GM21717 (cell line): Measurements from ENCODE around the gene PAWR.

Experiments used
- ATAC-seq: cut with Tn5 transposase; IDR thresholded peaks from one replicate; pipeline ENCODE4 v1.9.1; 2021; ENCODE audit warnings: mild to moderate bottlenecking, moderate library complexity; ENCODE audit not compliant: unreplicated experiment

Gene PAWR

DNA sequence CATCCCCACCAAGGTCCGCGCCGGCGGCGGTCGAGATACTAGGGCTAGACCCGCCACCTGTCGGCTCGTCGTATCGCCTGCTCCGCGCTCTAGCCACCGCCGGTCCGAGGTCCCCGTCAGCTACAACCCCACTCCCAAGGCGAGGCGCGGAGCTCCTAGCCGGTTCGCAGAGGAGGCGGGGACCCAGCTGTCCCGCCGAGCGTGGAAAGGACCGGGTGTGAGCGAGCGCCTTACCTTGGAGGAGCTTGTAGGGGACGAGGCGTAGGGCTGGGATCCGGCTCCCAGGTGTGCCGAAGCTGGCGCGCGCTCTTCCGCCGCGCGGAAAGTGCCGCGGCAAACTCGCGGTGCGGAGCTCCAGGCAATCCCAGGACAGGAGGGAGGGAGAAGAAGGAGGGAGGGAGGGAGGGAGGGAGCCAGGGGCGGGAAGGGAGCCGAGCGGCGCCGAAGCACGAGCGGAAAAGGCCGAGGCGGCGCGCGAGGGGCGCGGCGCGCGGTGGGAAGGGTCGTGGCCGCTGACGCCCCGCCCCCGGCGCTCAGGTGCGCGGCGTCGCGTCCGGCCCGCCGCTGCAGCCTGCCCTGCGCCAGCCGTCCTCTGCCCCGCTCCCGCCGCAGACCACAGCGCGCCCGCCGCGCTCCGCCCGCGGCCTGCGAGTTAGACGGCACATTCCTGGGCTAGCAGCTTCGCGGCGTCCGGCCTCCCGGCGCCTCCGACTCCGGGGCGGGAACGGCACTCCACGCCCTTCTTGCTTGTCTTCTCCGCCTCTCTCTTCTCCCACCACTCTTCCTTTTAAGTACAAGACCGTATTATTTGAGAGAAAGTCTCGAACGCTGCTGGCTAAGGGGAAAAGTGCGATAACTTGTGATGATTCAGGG, at the start of gene PAWR:
TSS of gene PAWR (minus strand) at position 327 of the 873 bp plus-strand sequence. CDS start 720 bp downstream, outside the sequence.
- ATAC-seq, result peak; percentile 56

DNA sequence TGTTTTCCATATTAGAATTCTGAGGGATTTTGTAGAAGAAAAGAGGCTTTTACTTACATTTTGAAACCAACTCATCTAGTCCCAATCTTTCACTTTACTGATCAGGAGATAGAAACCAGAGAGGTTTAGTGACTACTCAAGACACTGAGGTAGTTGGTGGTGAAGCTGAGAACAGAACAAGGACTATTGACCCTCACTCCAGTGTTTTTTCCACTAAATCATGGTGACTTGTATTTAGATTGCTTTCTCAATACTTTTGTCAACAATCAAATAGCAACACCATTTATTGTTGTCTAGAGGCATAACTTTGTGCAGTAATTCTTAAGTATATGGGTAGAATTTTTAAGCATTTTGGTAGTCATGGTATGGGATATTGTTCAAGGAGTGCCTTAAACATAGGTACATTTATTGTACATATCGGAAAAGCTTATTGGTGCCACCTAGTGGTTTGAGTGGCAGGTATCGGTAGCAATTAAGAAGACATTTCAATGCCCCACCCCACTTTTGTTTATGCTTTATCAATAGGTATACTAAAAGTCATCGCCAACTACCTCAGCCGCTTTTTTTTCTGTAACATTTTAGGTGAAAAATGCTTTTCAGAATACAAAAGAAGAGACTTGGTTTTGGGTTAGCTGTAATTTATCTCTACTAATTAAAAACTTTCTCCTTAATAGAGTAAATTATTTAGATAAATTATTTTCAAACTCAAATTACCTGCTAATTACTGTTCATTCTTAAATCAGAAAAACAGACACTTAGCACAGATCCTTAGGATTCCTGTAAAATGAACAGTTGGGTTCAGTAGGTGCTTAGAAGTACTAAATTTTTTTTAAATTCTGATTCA, 47.3 kb upstream of the PAWR start:
- peak; percentile 80 for ATAC-seq

DNA sequence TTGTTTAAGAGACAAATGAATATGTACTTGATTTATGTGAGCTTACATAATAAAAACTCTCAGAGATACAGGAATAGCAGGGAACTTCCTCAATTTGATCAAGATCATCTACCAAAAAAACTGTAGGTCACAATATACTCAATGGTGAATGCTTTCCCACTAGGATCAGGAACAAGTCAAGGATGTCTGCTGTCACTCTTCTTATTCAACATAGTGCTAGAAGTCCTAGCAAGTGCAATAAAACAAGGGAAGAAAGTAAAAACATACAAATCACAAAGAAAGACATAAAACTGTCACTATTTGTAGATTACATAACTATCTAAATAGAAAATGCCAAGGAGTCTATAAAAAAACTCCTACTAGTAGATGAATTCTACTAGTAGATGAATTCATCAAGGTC, 41.9 kb upstream of the PAWR start:
- ATAC-seq, result no peak

GRCh38 chr12:79725987-79726386, 35.2 kb upstream of the PAWR start:
- ATAC-seq, result no peak

DNA sequence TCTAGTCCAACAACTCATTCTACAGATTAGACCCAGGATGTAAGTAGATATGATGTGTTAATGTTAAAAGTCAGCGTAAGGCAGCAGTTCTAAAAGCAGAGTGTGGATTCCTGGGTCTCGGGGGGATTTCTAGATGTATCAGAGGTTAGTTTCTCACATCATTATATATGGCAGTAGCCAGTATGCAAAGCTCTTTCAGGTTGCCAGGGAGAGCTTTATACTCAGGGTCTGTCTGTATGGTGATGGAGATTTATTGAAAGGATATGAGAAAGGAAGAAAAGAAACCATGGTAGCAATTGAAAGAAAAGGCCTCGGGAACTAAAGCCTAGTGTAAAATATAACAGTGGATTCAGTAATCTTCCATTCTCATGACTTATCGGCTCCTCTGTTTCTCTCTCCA, 26.2 kb upstream of the PAWR start:
- no peak for ATAC-seq

DNA sequence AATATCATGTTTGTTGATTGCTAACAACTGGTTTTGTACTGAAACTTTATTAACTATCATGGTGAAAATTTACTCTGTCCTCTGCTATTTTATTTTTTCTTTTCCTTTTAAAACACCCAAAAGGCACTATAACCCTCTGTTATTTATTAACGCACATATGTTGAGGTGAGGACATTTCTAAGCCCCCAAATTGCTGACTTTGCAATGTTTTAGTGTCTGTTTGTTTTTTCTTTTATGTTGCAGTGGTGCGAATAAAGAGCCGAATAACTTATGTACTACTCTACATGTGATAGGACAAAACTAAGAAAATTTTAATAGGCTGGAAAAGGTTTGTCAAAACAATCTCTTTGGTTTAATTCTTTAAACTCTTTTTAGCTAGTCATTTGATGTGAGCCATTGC, 24.5 kb upstream of the PAWR start:
- no peak for ATAC-seq

- no peak for ATAC-seq
These were observed 20.1 kb upstream of the PAWR start for GRCh38 chr12:79710707-79711483.

DNA sequence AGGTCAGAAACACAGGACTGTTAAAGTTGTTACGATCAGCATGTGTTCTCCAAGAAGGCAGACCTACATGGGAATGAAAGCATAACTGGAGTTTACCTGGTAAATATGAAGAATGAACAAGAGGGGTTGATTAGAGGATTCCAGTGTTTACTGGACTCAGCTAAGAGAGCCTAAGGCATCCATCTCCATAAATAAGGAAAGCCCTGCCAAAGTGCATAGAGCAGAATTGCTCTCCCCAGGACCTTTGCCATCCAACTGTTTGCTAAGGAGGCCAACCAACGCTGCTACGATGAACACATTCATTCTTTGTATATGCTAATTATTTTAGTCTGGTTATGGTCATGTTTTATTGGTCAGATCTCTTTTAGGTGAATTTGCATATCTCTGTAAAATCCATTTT, 17.1 kb upstream of the PAWR start:
- no peak for ATAC-seq

- no peak for ATAC-seq
These were observed 15.9 kb upstream of the PAWR start for GRCh38 chr12:79706676-79707075.

- ATAC-seq, result no peak
These were observed 15.4 kb upstream of the PAWR start for GRCh38 chr12:79706156-79706555.

DNA sequence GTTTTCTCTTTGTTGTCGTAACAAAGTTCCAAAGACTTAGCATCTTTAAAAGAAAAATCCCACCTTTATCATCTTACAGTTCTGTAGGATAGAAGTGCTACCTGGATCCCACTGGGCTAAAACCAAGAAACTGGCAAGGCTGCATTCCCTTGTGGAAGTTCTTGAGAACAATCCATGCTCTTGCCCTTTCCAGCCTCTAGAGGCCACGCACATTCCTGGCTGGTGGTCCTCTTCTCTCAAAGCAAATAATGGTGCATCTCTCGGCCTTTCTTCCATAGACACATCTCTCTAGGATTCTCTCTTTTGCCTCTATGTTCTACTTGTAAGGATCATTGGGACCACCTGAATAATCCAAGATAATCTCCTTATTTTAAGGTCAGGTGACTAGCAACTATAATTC, 8.2 kb upstream of the PAWR start:
- no peak for ATAC-seq

GRCh38 chr12:79696416-79696815, 5.7 kb upstream of the PAWR start:
- ATAC-seq, result no peak

GRCh38 chr12:79692860-79693577, 2.3 kb upstream of the PAWR start:
- no peak for ATAC-seq

DNA sequence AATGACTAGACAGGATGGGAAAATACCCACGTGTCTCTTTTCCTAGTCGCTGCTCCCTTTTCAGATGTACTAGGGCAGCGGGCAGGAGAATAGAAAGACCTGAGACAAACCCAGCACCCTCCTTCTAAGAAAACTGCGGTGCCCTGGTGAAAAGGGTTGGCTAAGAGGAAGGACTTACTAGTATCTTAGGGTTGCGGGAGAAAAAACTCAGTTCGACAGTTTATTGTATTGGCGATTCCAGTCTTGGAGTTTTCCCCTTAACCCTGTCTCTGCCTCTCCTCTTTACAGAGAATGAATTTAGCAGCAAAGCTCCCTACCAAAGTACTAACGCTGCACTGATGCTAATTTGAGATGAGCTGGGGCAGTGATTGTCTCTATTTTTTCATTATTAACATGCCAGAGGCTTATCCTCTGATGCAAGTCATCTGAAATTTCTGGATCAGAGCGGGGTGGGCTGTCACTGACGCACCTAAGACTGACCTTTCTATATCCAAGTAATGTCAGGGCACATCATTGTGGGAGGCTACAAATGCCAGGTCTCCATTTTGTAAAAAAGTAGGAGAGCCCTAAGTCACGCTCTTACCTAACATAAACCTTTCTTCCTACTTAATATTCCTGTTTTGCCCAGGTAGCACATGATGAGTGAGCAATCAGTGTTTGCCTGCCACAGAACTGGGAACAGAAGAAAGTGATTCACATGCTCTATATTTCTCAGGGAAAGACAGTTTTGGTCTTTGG, 916 bp upstream of the PAWR start:
- ATAC-seq, result no peak

- peak; percentile 26 for ATAC-seq
These were observed 574 bp downstream of the PAWR start for GRCh38 chr12:79690142-79690637.

GRCh38 chr12:79689477-79690141, 1.2 kb downstream of the PAWR start:
- ATAC-seq, result peak; percentile 31

DNA sequence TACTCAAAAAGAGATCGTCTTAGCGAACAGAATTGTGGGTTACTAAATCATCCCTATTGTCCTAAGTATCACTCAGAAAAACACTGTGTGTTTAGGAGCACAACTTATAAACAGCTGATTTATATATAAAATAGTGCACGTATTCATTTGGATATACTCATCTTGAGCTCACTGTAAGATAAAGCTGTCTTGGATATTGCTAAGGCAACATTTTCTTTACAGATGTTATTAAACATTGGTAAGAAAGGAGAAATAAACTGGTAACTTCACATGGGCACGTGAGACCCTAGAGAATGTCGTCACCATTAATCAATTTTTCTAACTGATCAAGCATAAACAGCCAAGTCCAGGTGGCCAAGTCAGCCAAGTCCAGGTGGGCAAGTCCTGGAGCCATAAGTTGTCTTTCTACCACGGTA, 1.7 kb downstream of the PAWR start:
- no peak for ATAC-seq

- ATAC-seq, result peak; percentile 25
These were observed 2.2 kb downstream of the PAWR start for GRCh38 chr12:79688376-79689060.
